Vagina (tissue), 2 donors: ENCODE results near the gene EML2. TPM values are rescaled to one million over a fixed set of nuclear protein-coding genes. Genes with fewer than 3 reads are reported as not detected.
"Not testable (repeated sequence)": the region's sequence is repeated elsewhere in the genome, so short reads cannot be mapped to it uniquely, and the experiment has no call there.

ENCODE experiments used
- DNase-seq, 2 donors: peaks; one replicate each; pipeline ENCODE4 v3.0.0-alpha.2; 2017; ENCODE audit errors: extremely low spot score in 2 of 2
- H3K27ac ChIP-seq: fragments of 200-600 bp; sonication (generic); one replicate; pipeline ENCODE4 v1.5.1; 2019
- H3K27me3 ChIP-seq: fragments of 200-600 bp; sonication (generic); one replicate; pipeline ENCODE4 v1.5.1; 2019
- H3K36me3 ChIP-seq, 2 donors: fragments of 200-600 bp; sonication (generic); one replicate each; pipeline ENCODE4 v1.5.1; 2017 to 2019
- H3K4me1 ChIP-seq: fragments of 200-600 bp; sonication (generic); one replicate; pipeline ENCODE4 v1.5.1; 2019
- H3K4me3 ChIP-seq, 2 donors: fragments of 200-600 bp; sonication (generic); 1 replicate in 1 of 2; 2 replicates in 1 of 2; pipeline ENCODE4 v1.5.1; 2016 to 2019
- H3K9me3 ChIP-seq: fragments of 200-600 bp; sonication (generic); one replicate; pipeline ENCODE4 v1.5.1; 2019
- CTCF ChIP-seq, 3 experiments: fragments of 450-650 bp in 2 of 3; fragments of 200-600 bp in 1 of 3; sonication (generic) in 1 of 3; IDR thresholded peaks; one replicate each; pipeline ENCODE4 v1.5.1; 2017 to 2019; ENCODE audit warnings: antibody characterized with exemption in 3 of 3, mild to moderate bottlenecking in 2 of 3, moderate library complexity in 2 of 3
- POLR2A ChIP-seq, 2 donors: fragments of 450-650 bp; IDR thresholded peaks; one replicate each; pipeline ENCODE4 v1.6.1; 2017; ENCODE audit warnings: antibody characterized with exemption in 2 of 2, mild to moderate bottlenecking in 2 of 2, moderate library complexity in 2 of 2
- POLR2AphosphoS5 ChIP-seq, 2 donors: sonication (generic); formaldehyde crosslinking; IDR thresholded peaks; one replicate each; pipeline ENCODE4 v1.9.0; 2017; ENCODE audit warnings: antibody characterized with exemption in 2 of 2, mild to moderate bottlenecking in 2 of 2, low read depth in 1 of 2; ENCODE audit not compliant: insufficient read depth in 1 of 2
- intact Hi-C: fragments of 100-400 bp; cut with DNase I; formaldehyde crosslinking; loops from one replicate; pipeline ENCODE4 v1.15.1; 2023
- total RNA-seq: library from RNA; depleted of rRNA; stranded (reverse); fragments of >200 nt; gene quantifications from one replicate; pipeline ENCODE4 v1.2.3, GENCODE V29; 2016

EML2 gene
- 74.9 TPM for total RNA-seq

GRCh38 chr19:45638930-45639729 is at the start of gene EML2:
Gene EML2, minus strand, starts transcription at chr19:45639397. Its CDS starts 21 bp downstream, at chr19:45639376.
- TF ChIP-seq POLR2AphosphoS5 (IDR thresholded peaks at IDR 0.05; ENCODE audit: insufficient read depth in 1 of 2, low read depth in 1 of 2) (peak in 1 of 2 donors; percentile 48), POLR2A (IDR thresholded peaks at IDR 0.05) (no peak), CTCF (IDR thresholded peaks at IDR 0.05) (no peak)
- no peaks in the 10 kb centered on the region for H3K9me3 ChIP-seq
- intact Hi-C loops, result no loop called here
- H3K27ac ChIP-seq, result peak within 1 kb of the TSS; percentile 68
- H3K4me1 ChIP-seq, result peaks cover 52% of the 10 kb centered on the region
- DNase-seq, result no peak
- H3K4me3 ChIP-seq, result peak within 1 kb of the TSS; percentile 63 to 69
- H3K36me3 ChIP-seq, result no peaks in the 10 kb centered on the region
- no peaks in the 10 kb centered on the region for H3K27me3 ChIP-seq

GRCh38 chr19:45687599-45687998 is 48.4 kb upstream of the EML2 start:
- intact Hi-C loops, result no loop called here
- no peak overlapping the region for H3K4me3 ChIP-seq
- H3K27ac ChIP-seq, result no peak overlapping the region
- H3K27me3 ChIP-seq, result no peaks in the 10 kb centered on the region
- peaks cover 0 to 34% of the 10 kb centered on the region in 2 donors for H3K36me3 ChIP-seq
- peaks cover 13% of the 10 kb centered on the region for H3K4me1 ChIP-seq
- no peaks in the 10 kb centered on the region for H3K9me3 ChIP-seq
- DNase-seq, result no peak
- TF ChIP-seq POLR2AphosphoS5 (IDR thresholded peaks at IDR 0.05; ENCODE audit: insufficient read depth in 1 of 2, low read depth in 1 of 2) (no peak), POLR2A (IDR thresholded peaks at IDR 0.05) (no peak), CTCF (IDR thresholded peaks at IDR 0.05) (no peak)

- H3K4me3 ChIP-seq, H3K9me3 ChIP-seq, H3K27ac ChIP-seq, H3K27me3 ChIP-seq, DNase-seq, intact Hi-C loops: not testable (repeated sequence)
- peaks cover 14% of the 10 kb centered on the region for H3K4me1 ChIP-seq
- H3K36me3 ChIP-seq, result peaks cover 0 to 34% of the 10 kb centered on the region in 2 donors
Measured at GRCh38 chr19:45685045-45685444, 45.8 kb upstream of the EML2 start.

- Histone ChIP-seq H3K27me3 (no peaks in the 10 kb centered on the region), H3K27ac (no peak overlapping the region), H3K4me3 (no peak overlapping the region), H3K9me3 (no peaks in the 10 kb centered on the region), H3K36me3 (peaks cover 0 to 24% of the 10 kb centered on the region in 2 donors), H3K4me1 (peaks cover 17% of the 10 kb centered on the region)
- intact Hi-C loops, result no loop called here
- TF ChIP-seq POLR2AphosphoS5 (IDR thresholded peaks at IDR 0.05; ENCODE audit: insufficient read depth in 1 of 2, low read depth in 1 of 2), result no peak
- no peak for TF ChIP-seq POLR2A (IDR thresholded peaks at IDR 0.05)
- TF ChIP-seq CTCF (IDR thresholded peaks at IDR 0.05), result no peak
- DNase-seq, result no peak
Measured at GRCh38 chr19:45682908-45683307, 43.7 kb upstream of the EML2 start.

- H3K4me1 ChIP-seq, result peaks cover 23% of the 10 kb centered on the region
- intact Hi-C loops, result no loop called here
- H3K36me3 ChIP-seq, result peaks cover 0 to 16% of the 10 kb centered on the region in 2 donors
- peak overlapping the region; percentile 70 for H3K27ac ChIP-seq
- H3K27me3 ChIP-seq, result no peaks in the 10 kb centered on the region
- no peaks in the 10 kb centered on the region for H3K9me3 ChIP-seq
- no peak for DNase-seq
- peak overlapping the region in 1 of 2 donors; percentile 39 for H3K4me3 ChIP-seq
- TF ChIP-seq CTCF (IDR thresholded peaks at IDR 0.05) (no peak), POLR2AphosphoS5 (IDR thresholded peaks at IDR 0.05; ENCODE audit: insufficient read depth in 1 of 2, low read depth in 1 of 2) (no peak), POLR2A (IDR thresholded peaks at IDR 0.05) (no peak)
Measured at GRCh38 chr19:45682117-45682516, 42.9 kb upstream of the EML2 start.
